HepG2 (cell line): ENCODE results near the gene SNCG. TPM values are rescaled to one million over a fixed set of nuclear protein-coding genes. Genes with fewer than 3 reads are reported as not detected.
A peak's percentile ranks its signal among the peaks of the same experiment; 100 is the strongest.

Experiments used
- ATAC-seq: fragments of 200-7000 bp; cut with Tn5 transposase; 3 replicates; pipeline ENCODE4 v1.9.1; 2020; ENCODE audit warnings: mild to moderate bottlenecking, moderate library complexity
- BruUV-seq: library from RNA; stranded (reverse); fragments of 400-500 nt; replicated peaks from 2 replicates; lab custom pipeline; 2021; lab: Mats Ljungman, UMichigan
- CTCF ChIA-PET: fragments of 300-600 bp; formaldehyde crosslinking; extraction: SDS; loops from one replicate; lab custom pipeline; 2021; ENCODE audit warnings: low total read pairs, inconsistent platforms, low intra/inter-chr PET ratio; lab: Yijun Ruan, JAX
- POLR2A ChIA-PET: fragments of 350-600 bp; sonication (Branson Sonifier 250); formaldehyde crosslinking; loops from one replicate; lab custom pipeline; 2020; ENCODE audit warnings: antibody characterized with exemption, inconsistent platforms; lab: Yijun Ruan, JAX
- DNase-seq: peaks from one replicate; pipeline ENCODE4 v3.0.0-alpha.2; 2015; ENCODE audit warnings: low spot score
- FAIRE-seq: peaks from 3 replicates; lab custom pipeline; 2011; peaks lifted over from hg19 to GRCh38; lab: Jason Lieb, UNC
- H2AFZ ChIP-seq: one replicate; pipeline ENCODE4 v1.6.1; 2011; ENCODE audit warnings: low read length, inconsistent platforms
- H3K27ac ChIP-seq: fragments of 300-600 bp; 3 replicates; pipeline ENCODE4 v1.8.0; 2011; ENCODE audit warnings: mixed run types, mild to moderate bottlenecking, mixed read lengths, low read length, inconsistent platforms; ENCODE audit not compliant: insufficient read depth; ENCODE audit errors: extremely low read length
- H3K27me3 ChIP-seq, 2 experiments: fragments of 200-600 bp in 1 of 2; 2 replicates in 1 of 2; 3 replicates in 1 of 2; pipeline versions ENCODE4 v1.6.0 to v1.8.0; 2011; ENCODE audit warnings: low read length in 2 of 2, mild to moderate bottlenecking in 2 of 2, moderate library complexity in 2 of 2, inconsistent platforms in 1 of 2; ENCODE audit not compliant: insufficient read depth in 2 of 2, control insufficient read depth in 1 of 2
- H3K36me3 ChIP-seq, 2 experiments: fragments of 200-600 bp in 1 of 2; replicated peaks in 1 of 2; 2 replicates in 1 of 2; 3 replicates in 1 of 2; pipeline versions ENCODE4 v1.5.1 to v1.8.0; 2011; ENCODE audit warnings: low read length in 2 of 2, inconsistent platforms in 1 of 2; ENCODE audit not compliant: insufficient read depth in 2 of 2, control insufficient read depth in 1 of 2
- H3K4me1 ChIP-seq: 2 replicates; pipeline ENCODE4 v1.5.1; 2012; ENCODE audit warnings: low read length, inconsistent platforms; ENCODE audit not compliant: insufficient read depth
- H3K4me2 ChIP-seq: 2 replicates; pipeline ENCODE4 v1.6.0; 2011; ENCODE audit warnings: low read depth, low read length, inconsistent platforms
- H3K4me3 ChIP-seq, 3 experiments: fragments of 200-600 bp in 1 of 3; sonication (generic), shearing (Covaris generic) in 1 of 3; replicated peaks in 1 of 3; 2 replicates each; pipeline ENCODE4 v1.5.1; 2011 to 2016; ENCODE audit warnings: low read length in 3 of 3, inconsistent platforms in 2 of 3, low read depth in 2 of 3, mild to moderate bottlenecking in 2 of 3, control low read depth in 1 of 3, mixed read lengths in 1 of 3; ENCODE audit not compliant: insufficient read depth in 1 of 3
- H3K79me2 ChIP-seq: one replicate; pipeline ENCODE4 v1.6.1; 2011; ENCODE audit warnings: low read length, inconsistent platforms; ENCODE audit not compliant: insufficient read depth
- H3K9ac ChIP-seq: 2 replicates; pipeline ENCODE4 v1.6.0; 2011; ENCODE audit warnings: mild to moderate bottlenecking, low read depth, low read length, inconsistent platforms; ENCODE audit not compliant: insufficient read depth
- H3K9me3 ChIP-seq: 2 replicates; pipeline ENCODE4 v1.5.1; 2012; ENCODE audit warnings: mild to moderate bottlenecking, low read length
- H4K20me1 ChIP-seq: 2 replicates; pipeline ENCODE4 v1.6.0; 2011; ENCODE audit warnings: inconsistent platforms, mild to moderate bottlenecking, low read length, moderate library complexity; ENCODE audit not compliant: insufficient read depth
- AFF4 ChIP-seq: sonication (generic); formaldehyde crosslinking; IDR thresholded peaks from 2 replicates; pipeline ENCODE4 v1.4.0; 2020; ENCODE audit warnings: missing genetic modification reagents
- AHR ChIP-seq: IDR thresholded peaks from 2 replicates; pipeline ENCODE4 v1.6.1; 2018; ENCODE audit warnings: missing genetic modification reagents, missing compliant biosample characterization
- E2F1 ChIP-seq: sonication (generic); formaldehyde crosslinking; IDR thresholded peaks from 2 replicates; pipeline ENCODE4 v1.5.0; 2020; ENCODE audit warnings: missing genetic modification reagents
- IKZF4 ChIP-seq: sonication (generic); formaldehyde crosslinking; IDR thresholded peaks from 2 replicates; pipeline ENCODE4 v1.5.1; 2020; ENCODE audit warnings: borderline replicate concordance, mild to moderate bottlenecking, low read depth, missing genetic modification reagents; ENCODE audit errors: not compliant biosample characterization
- TBP ChIP-seq: sonication (generic); formaldehyde crosslinking; IDR thresholded peaks from 2 replicates; pipeline ENCODE4 v1.5.0; 2020; ENCODE audit warnings: missing genetic modification reagents
- ZFP36L2 ChIP-seq: sonication (generic); formaldehyde crosslinking; IDR thresholded peaks from 2 replicates; pipeline ENCODE4 v1.4.0; 2020; ENCODE audit warnings: missing genetic modification reagents
- ZNF543 ChIP-seq: sonication (generic); formaldehyde crosslinking; IDR thresholded peaks from 2 replicates; pipeline ENCODE4 v1.4.0; 2020; ENCODE audit warnings: mild to moderate bottlenecking, missing genetic modification reagents
- ZNF75D ChIP-seq: sonication (generic); formaldehyde crosslinking; IDR thresholded peaks from 2 replicates; pipeline ENCODE4 v1.8.1; 2023; ENCODE audit warnings: missing genetic modification reagents, mild to moderate bottlenecking, borderline replicate concordance
- ZNF768 ChIP-seq: sonication (generic); formaldehyde crosslinking; IDR thresholded peaks from 2 replicates; pipeline ENCODE4 v1.4.0; 2020; ENCODE audit warnings: missing genetic modification reagents
- ZNF883 ChIP-seq: sonication (generic); formaldehyde crosslinking; IDR thresholded peaks from 2 replicates; pipeline ENCODE4 v1.5.1; 2020; ENCODE audit warnings: mild to moderate bottlenecking, missing genetic modification reagents; ENCODE audit errors: not compliant biosample characterization
- whole genome bisulfite sequencing: methylation state at CpG from one replicate; pipeline ENCODE4 v1.1.6; 2017; ENCODE audit warnings: low lambda C conversion rate; 5-methylcytosine and 5-hydroxymethylcytosine counted together
- in situ Hi-C: cut with HindIII; loops from 2 replicates; pipeline ENCODE4 v1.10.0; 2017; ENCODE audit warnings: low pct_unique_long_range_greater_than_20kb; ENCODE audit not compliant: extremely low pct_ligation_motif_present
- intact Hi-C: fragments of 100-400 bp; cut with micrococcal nuclease; formaldehyde crosslinking; loops from one replicate; pipeline ENCODE4 v1.10.0; 2022; ENCODE audit not compliant: unreplicated experiment
- polyA plus RNA-seq, 8 experiments: library from polyadenylated mRNA; depleted of rRNA in 3 of 8; stranded (reverse) in 7 of 8; unstranded in 1 of 8; fragments of >200 nt; fragmentation: Illumina TruSeq in 4 of 8; extraction: Trizol in 4 of 8; gene quantifications; 2 replicates each; pipeline versions ENCODE4 v1.2.1 to v1.2.3, GENCODE V29; 2011 to 2016; ENCODE audit warnings: low read depth in 4 of 8, missing spikeins in 1 of 8, mixed read lengths in 1 of 8; ENCODE audit not compliant: insufficient read depth in 1 of 8
- total RNA-seq, 5 experiments: library from RNA; depleted of rRNA; stranded (reverse); fragments of >200 nt; fragmentation: Illumina TruSeq; extraction: Trizol; gene quantifications; 2 replicates each; pipeline ENCODE4 v1.2.3, GENCODE V29; 2016; ENCODE audit warnings: low read depth in 1 of 5

Gene SNCG
- total and polyA plus RNA-seq, 2 of the 13 experiments (the other 11 are each of a cell fraction or from before 2014, with no cell fraction given) = 0.22 to 0.91 TPM

GRCh38 chr10:86954681-86955500 is 3.5 kb upstream of the SNCG start:
- in situ Hi-C loops = no loop called here
- BruUV-seq = no TSS peak
- intact Hi-C loops = no loop called here
- Histone ChIP-seq H4K20me1 (no peaks in the 10 kb centered on the region), H3K4me2 (peak overlapping the region; percentile 42; the same call in 1 of the 2 replicates)
- peak; percentile 95 for TF ChIP-seq ZNF768 (CRISPR knock-in tag)
- TF ChIP-seq ZNF883 (CRISPR knock-in tag) = no peak
- TF ChIP-seq, all 625 proteins: peak for 1
- Histone ChIP-seq H3K4me1 (peaks cover 46% of the 10 kb centered on the region), H3K27ac (no peak overlapping the region), H3K9me3 (no peaks in the 10 kb centered on the region), H3K4me3 (no peak overlapping the region), H3K79me2 (no peaks in the 10 kb centered on the region), H3K27me3 (peaks cover 5 to 54% of the 10 kb centered on the region in 2 experiments), H3K9ac (no peak overlapping the region), H3K36me3 (no peaks in the 10 kb centered on the region), H2AFZ (no peak overlapping the region)
- no peak for ATAC-seq
- no peak for FAIRE-seq
- CTCF ChIA-PET = no interaction called here
- DNase-seq = no peak
- POLR2A ChIA-PET = no interaction called here
- WGBS = 8% methylated on average over 5 of the region's 13 CpGs

GRCh38 chr10:86955501-86956194 is 2.8 kb upstream of the SNCG start:
- no peaks in the 10 kb centered on the region for H4K20me1 ChIP-seq
- H3K27me3 ChIP-seq = peaks cover 6 to 56% of the 10 kb centered on the region in 2 experiments
- no peak overlapping the region for H3K27ac ChIP-seq
- in situ Hi-C loops (no loop called here), intact Hi-C loops (no loop called here)
- TF ChIP-seq IKZF4 (CRISPR knock-in tag) (no peak), AFF4 (CRISPR knock-in tag) (no peak), ZNF883 (CRISPR knock-in tag) (no peak), ZFP36L2 (CRISPR knock-in tag) (no peak), AHR (no peak), TBP (CRISPR knock-in tag) (no peak), ZNF543 (no peak), ZNF75D (no peak), E2F1 (no peak)
- no TSS peak for BruUV-seq
- H3K9ac ChIP-seq = no peak overlapping the region
- no peak overlapping the region for H2AFZ ChIP-seq
- no peak overlapping the region for H3K4me3 ChIP-seq
- no peaks in the 10 kb centered on the region for H3K9me3 ChIP-seq
- 43% methylated on average over 6 of the region's 16 CpGs for WGBS
- H3K4me2 ChIP-seq = no peak overlapping the region
- peaks cover 54% of the 10 kb centered on the region for H3K4me1 ChIP-seq
- ChIA-PET POLR2A (no interaction called here), CTCF (no interaction called here)
- ATAC-seq (no peak), DNase-seq (no peak), FAIRE-seq (no peak)
- H3K79me2 ChIP-seq = no peaks in the 10 kb centered on the region
- H3K36me3 ChIP-seq = no peaks in the 10 kb centered on the region
